Esophagus muscularis mucosa (tissue), 4 donors: ENCODE data around the gene ECE1. TPM values are rescaled to one million over a fixed set of nuclear protein-coding genes. Genes with fewer than 3 reads are reported as not detected.

ENCODE experiments used
- DNase-seq: peaks from one replicate; pipeline ENCODE4 v3.0.0-alpha.2; 2017; ENCODE audit errors: extremely low spot score
- H3K27ac ChIP-seq, 4 donors: fragments of 200-600 bp; sonication (generic); replicated peaks in 1 of 4; 1 replicate in 3 of 4; 2 replicates in 1 of 4; pipeline ENCODE4 v1.5.1; 2016 to 2019; ENCODE audit warnings: mild to moderate bottlenecking in 1 of 4
- H3K27me3 ChIP-seq, 4 donors: fragments of 200-600 bp; sonication (generic); one replicate each; pipeline versions ENCODE4 v1.5.1 to v1.6.0; 2016 to 2019
- H3K36me3 ChIP-seq, 4 donors: fragments of 200-600 bp; sonication (generic); one replicate each; pipeline ENCODE4 v1.5.1; 2016 to 2019
- H3K4me1 ChIP-seq, 4 donors: fragments of 200-600 bp; sonication (generic); one replicate each; pipeline ENCODE4 v1.5.1; 2016 to 2019
- H3K4me3 ChIP-seq, 4 donors: fragments of 200-600 bp; sonication (generic); 1 replicate in 2 of 4; 2 replicates in 2 of 4; pipeline ENCODE4 v1.5.1; 2016 to 2019; ENCODE audit warnings: mild to moderate bottlenecking in 4 of 4, moderate library complexity in 1 of 4
- H3K9me3 ChIP-seq, 4 donors: fragments of 200-600 bp; sonication (generic); 1 replicate in 3 of 4; 2 replicates in 1 of 4; pipeline ENCODE4 v1.5.1; 2016 to 2019
- EP300 ChIP-seq: sonication (generic); formaldehyde crosslinking; IDR thresholded peaks from one replicate; pipeline ENCODE4 v1.6.1; 2017; ENCODE audit warnings: antibody characterized with exemption
- POLR2A ChIP-seq: fragments of 450-650 bp; IDR thresholded peaks from one replicate; pipeline ENCODE4 v1.6.1; 2017; ENCODE audit warnings: antibody characterized with exemption, moderate library complexity, mild to moderate bottlenecking, low read depth
- POLR2AphosphoS5 ChIP-seq, 2 donors: sonication (generic); formaldehyde crosslinking; IDR thresholded peaks; one replicate each; pipeline ENCODE4 v1.6.1; 2017; ENCODE audit warnings: antibody characterized with exemption in 2 of 2
- whole genome bisulfite sequencing: methylation state at CpG from one replicate; pipeline ENCODE4 v1.1.5; 2018; 5-methylcytosine and 5-hydroxymethylcytosine counted together
- intact Hi-C: fragments of 100-400 bp; cut with DNase I; formaldehyde crosslinking; loops from one replicate; pipeline ENCODE4 v1.15.1; 2023
- total RNA-seq, 4 donors: library from RNA; depleted of rRNA; stranded (reverse); fragments of >200 nt; gene quantifications; one replicate each; pipeline versions ENCODE4 v1.1.0 to v1.2.1, GENCODE V29; 2016
- TF ChIP-seq, protein P1 (sequence below), 3 experiments: fragments of 200-600 bp in 2 of 3; fragments of 450-650 bp in 1 of 3; sonication (generic) in 2 of 3; IDR thresholded peaks; one replicate each; pipeline ENCODE4 v1.5.1; 2017 to 2019; ENCODE audit warnings: antibody characterized with exemption in 3 of 3, mild to moderate bottlenecking in 2 of 3, moderate library complexity in 1 of 3

ECE1 gene
- total RNA-seq, 4 donors from 2014 or later = 53.6 to 101 (median 80.7) TPM

DNA sequence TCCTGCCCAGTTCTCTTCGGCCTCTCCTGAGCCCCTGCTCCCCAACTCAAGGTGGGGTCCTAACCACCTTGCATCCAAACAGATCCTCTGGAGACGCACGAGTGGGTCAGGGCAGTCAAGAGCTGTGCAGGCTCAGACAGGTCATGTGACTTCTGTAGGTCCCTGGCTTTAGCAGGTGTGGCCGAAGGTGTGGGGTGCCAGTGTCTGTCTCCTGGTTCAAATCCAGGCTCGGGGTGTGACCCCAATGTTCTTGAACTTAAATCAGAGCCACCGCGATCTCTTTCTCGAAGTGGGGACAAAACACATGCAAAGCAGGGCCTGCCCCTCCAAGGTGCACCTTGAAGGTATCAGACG is 27.4 kb upstream of the ECE1 start:
- no peak overlapping the region for H3K4me3 ChIP-seq
- intact Hi-C loops = no loop called here
- no peak for TF ChIP-seq POLR2AphosphoS5 (IDR thresholded peaks at IDR 0.05)
- no peak for TF ChIP-seq EP300
- TF ChIP-seq, protein P1, sequence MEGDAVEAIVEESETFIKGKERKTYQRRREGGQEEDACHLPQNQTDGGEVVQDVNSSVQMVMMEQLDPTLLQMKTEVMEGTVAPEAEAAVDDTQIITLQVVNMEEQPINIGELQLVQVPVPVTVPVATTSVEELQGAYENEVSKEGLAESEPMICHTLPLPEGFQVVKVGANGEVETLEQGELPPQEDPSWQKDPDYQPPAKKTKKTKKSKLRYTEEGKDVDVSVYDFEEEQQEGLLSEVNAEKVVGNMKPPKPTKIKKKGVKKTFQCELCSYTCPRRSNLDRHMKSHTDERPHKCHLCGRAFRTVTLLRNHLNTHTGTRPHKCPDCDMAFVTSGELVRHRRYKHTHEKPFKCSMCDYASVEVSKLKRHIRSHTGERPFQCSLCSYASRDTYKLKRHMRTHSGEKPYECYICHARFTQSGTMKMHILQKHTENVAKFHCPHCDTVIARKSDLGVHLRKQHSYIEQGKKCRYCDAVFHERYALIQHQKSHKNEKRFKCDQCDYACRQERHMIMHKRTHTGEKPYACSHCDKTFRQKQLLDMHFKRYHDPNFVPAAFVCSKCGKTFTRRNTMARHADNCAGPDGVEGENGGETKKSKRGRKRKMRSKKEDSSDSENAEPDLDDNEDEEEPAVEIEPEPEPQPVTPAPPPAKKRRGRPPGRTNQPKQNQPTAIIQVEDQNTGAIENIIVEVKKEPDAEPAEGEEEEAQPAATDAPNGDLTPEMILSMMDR (IDR thresholded peaks at IDR 0.05) = no peak
- no peak for TF ChIP-seq POLR2A
- 93% methylated on average over 7 of the region's 9 CpGs for WGBS
- H3K36me3 ChIP-seq = no peaks in the 10 kb centered on the region
- H3K9me3 ChIP-seq = no peaks in the 10 kb centered on the region
- H3K27ac ChIP-seq = peak overlapping the region; percentile 83 to 88 (median 84)
- no peaks in the 10 kb centered on the region for H3K27me3 ChIP-seq
- H3K4me1 ChIP-seq = peaks cover 60 to 100% (median 96%) of the 10 kb centered on the region in 4 donors
- DNase-seq = no peak

DNA sequence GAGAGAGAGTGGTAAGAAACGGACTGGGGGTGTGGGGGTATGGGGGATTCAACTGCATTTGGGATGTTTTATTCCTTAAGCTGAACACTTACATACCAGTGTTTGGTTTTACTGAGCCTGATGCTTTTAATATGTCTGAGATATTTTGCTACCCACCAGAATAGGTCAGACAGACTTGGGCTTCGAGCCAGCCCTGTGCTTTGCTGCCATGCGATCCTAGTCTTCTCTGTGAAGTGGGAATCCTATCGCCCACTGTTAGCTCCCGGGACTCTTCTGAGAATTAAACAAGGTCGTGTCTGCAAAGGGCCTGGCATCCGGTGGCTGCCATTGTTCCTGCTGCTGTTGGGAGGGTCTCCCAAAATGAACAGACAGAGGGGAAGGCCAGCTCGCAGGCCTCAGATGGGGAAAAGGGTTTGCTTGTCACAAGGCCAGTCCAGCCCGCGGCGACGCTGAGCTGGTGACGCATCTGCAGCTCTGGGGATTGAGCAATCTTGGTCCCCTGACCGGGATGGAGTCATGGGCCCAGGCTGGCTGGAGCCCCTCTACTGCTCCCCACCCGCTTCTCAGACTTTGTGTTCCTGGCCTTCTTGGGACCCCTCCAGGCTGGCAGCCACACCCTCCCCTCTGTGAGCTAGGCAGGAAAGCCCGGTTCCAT is 26.9 kb upstream of the ECE1 start:
- Histone ChIP-seq H3K9me3 (no peaks in the 10 kb centered on the region), H3K4me1 (peaks cover 60 to 100% (median 96%) of the 10 kb centered on the region in 4 donors), H3K4me3 (no peak overlapping the region), H3K36me3 (no peaks in the 10 kb centered on the region), H3K27ac (peak overlapping the region; percentile 83 to 88 (median 84)), H3K27me3 (no peaks in the 10 kb centered on the region)
- WGBS = 72% methylated on average over 14 of the region's 16 CpGs
- intact Hi-C loops = no loop called here
- no peak for DNase-seq
- TF ChIP-seq POLR2AphosphoS5 (IDR thresholded peaks at IDR 0.05) = peak; percentile 73 to 75
- TF ChIP-seq, protein P1 (IDR thresholded peaks at IDR 0.05) = no peak

GRCh38 chr1:21314743-21315396 is 24.6 kb upstream of the ECE1 start:
- no peaks in the 10 kb centered on the region for H3K9me3 ChIP-seq
- WGBS = 90% methylated on average over 2 of the region's 2 CpGs
- no peaks in the 10 kb centered on the region for H3K36me3 ChIP-seq
- H3K4me3 ChIP-seq = no peak overlapping the region
- peaks cover 49 to 96% (median 89%) of the 10 kb centered on the region in 4 donors for H3K4me1 ChIP-seq
- no peaks in the 10 kb centered on the region for H3K27me3 ChIP-seq
- no peak for DNase-seq
- intact Hi-C loops = no loop called here
- peak overlapping the region; percentile 54 to 88 (median 84) for H3K27ac ChIP-seq
- TF ChIP-seq POLR2AphosphoS5 (IDR thresholded peaks at IDR 0.05) (no peak), EP300 (no peak), POLR2A (no peak)
- TF ChIP-seq, protein P1 (IDR thresholded peaks at IDR 0.05) = no peak

GRCh38 chr1:21313886-21314721 is 23.8 kb upstream of the ECE1 start:
- no peak for DNase-seq
- Histone ChIP-seq H3K27ac (peak overlapping the region; percentile 54 to 88 (median 84)), H3K27me3 (no peaks in the 10 kb centered on the region), H3K4me1 (peaks cover 46 to 96% (median 89%) of the 10 kb centered on the region in 4 donors), H3K4me3 (no peak overlapping the region), H3K36me3 (no peaks in the 10 kb centered on the region), H3K9me3 (no peaks in the 10 kb centered on the region)
- 66% methylated on average over 19 of the region's 19 CpGs for WGBS
- intact Hi-C loops = no loop called here
- TF ChIP-seq POLR2AphosphoS5 (IDR thresholded peaks at IDR 0.05) (no peak), EP300 (no peak), POLR2A (no peak)
- TF ChIP-seq, protein P1 (IDR thresholded peaks at IDR 0.05) = no peak
